GM21360 (cell line): ENCODE measurements around the gene GIGYF2.

Experiments
- ATAC-seq: cut with Tn5 transposase; IDR thresholded peaks from one replicate; pipeline ENCODE4 v1.9.1; 2021; ENCODE audit warnings: mild to moderate bottlenecking, moderate library complexity; ENCODE audit not compliant: unreplicated experiment

GIGYF2 gene

GRCh38 chr2:232877940-232878511, 180.9 kb downstream of the GIGYF2 start:
- ATAC-seq: no peak

GRCh38 chr2:232878855-232879617, 181.9 kb downstream of the GIGYF2 start:
- no peak for ATAC-seq

DNA sequence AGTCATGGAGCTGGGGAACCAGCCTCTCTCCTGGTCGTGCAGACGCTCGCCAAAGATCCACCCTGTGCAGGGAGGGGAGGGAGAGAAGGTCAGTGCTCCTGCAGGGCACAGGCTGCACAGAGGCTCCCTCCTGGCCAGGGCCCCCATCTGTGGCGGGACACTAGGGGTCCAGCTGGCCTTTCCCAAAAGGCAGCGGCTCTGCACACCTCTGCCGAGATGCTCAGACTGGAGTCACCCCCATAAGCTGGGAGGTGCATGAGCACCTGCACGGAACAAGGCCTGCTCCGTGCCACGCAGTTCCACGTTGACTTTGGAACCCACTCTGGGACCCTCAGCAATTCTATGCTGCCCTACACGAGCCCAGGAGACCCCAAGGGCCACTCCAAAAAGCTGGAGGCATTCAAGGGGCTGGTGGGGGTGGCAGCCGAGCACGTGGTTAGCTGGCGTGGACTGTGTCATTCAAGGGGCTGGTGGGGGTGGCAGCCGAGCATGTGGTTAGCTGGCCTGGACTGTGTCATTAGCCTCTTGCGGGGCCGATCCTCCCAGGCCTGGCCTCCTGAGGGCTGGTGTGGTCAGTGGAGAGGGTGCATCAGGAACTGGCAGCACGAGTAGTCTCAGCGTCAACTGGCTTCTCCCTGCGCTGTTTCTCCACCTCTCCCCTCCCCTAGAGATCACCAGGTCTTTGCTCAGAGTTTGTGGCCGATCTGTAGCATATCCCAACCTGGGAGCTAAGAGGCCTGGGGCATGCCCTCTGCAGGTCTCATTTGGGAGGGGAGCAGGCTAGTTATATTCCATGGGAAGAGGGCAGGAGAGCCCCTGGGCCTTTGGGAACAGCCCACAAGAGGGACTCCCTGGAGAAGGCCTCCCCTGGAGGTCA, 182.7 kb downstream of the GIGYF2 start:
- no peak for ATAC-seq

GRCh38 chr2:232880764-232881351, 183.7 kb downstream of the GIGYF2 start:
- no peak for ATAC-seq

- no peak for ATAC-seq
Observed at GRCh38 chr2:232882085-232882484, 185.0 kb downstream of the GIGYF2 start.

GRCh38 chr2:232882505-232883115, 185.5 kb downstream of the GIGYF2 start:
- ATAC-seq: no peak

- ATAC-seq: no peak
Observed at GRCh38 chr2:232883116-232883721, 186.1 kb downstream of the GIGYF2 start.

DNA sequence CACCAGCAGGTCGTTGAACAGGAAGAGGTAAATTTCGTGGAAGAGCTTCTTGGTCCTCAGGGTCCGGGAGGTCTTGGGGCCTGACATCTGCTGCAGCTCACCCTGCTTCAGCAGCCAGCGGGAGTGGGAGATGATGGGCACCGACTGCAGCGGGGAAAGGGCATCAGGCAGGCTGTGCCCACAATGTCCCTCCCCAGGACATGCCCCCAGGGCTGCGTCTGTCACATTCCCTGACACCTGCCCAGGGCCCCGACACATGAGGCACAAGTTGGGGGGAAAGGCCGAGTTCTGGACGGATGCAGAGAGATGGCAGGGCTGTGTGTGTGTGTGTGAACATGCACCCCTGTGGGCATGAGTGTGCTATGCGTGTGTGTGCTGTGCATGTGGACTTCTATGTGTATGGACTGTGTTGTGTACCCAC, 186.9 kb downstream of the GIGYF2 start:
- no peak for ATAC-seq

GRCh38 chr2:232884549-232885263, 187.6 kb downstream of the GIGYF2 start:
- ATAC-seq: no peak

DNA sequence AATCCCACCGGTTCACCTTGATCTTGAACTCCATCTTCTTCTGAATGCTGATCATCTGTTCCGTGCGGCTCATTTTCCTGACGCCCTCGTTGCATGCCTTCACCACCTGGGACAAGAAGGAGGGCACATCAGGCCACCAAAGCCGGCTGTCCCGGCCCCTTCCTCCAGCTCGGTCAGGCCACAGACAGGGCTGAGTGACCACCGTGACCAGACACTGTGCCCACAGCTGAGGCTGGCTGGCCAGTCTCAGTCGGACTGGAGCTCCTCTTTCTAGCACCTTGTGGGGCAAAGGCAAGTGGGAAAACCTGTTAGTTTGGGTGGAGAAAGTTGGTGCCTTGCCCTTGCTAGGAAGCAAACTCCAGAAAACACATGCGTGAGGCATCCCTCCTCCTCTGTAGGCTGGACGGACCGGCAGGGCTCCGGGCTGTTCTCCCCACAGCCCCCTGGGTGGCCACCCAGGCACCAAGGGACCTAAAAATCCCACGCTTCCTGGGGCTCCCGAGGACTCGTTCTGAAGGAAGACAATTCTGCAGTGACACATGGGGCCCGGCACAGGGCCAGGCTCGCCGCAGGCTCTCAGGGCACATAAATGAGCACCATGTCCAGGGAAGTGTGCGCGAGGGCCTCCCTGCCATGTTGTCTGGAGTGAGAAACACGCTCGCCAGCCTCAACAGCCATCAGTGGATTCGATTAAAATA, 188.3 kb downstream of the GIGYF2 start:
- ATAC-seq: no peak

DNA sequence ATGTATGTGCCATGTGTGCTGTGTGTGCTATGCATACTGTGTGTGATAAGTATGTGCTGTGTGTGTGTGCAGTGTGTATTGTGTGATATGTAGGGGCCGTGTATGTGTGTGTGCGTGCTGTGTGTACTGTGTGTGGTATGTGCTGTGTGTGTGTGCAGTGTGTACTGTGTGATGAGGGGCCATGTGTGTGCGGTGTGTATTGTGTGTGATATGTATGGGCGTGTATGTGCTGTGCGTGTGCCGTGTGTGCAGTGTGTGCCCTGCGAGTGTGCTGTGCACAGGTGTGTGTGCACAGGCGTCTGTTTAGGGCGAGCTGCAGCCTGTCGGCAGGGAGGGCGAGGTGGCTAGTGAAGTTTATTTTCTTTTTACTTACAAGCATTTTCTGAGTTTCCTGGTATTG, 189.0 kb downstream of the GIGYF2 start:
- no peak for ATAC-seq

DNA sequence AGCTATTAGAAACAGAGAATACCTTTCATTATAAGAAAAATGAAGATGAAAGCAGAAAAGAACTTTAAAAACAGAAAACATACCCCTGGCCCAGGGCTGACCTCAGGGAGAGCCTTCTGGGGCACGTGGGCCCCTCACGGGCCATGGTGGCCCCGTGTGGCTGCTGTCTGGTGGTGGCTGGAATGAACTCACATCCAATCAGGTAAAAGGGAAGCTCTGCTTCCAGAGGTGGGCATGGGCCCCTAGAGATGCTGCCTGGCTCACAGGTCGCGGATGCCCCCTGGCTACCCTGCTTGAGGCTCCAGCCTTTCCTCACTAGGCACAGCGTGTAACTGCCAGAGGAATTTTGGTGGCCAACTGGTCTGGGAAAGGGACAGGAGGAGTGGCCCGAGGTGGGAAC, 189.5 kb downstream of the GIGYF2 start:
- no peak for ATAC-seq

GRCh38 chr2:232887171-232887850, 190.2 kb downstream of the GIGYF2 start:
- no peak for ATAC-seq

DNA sequence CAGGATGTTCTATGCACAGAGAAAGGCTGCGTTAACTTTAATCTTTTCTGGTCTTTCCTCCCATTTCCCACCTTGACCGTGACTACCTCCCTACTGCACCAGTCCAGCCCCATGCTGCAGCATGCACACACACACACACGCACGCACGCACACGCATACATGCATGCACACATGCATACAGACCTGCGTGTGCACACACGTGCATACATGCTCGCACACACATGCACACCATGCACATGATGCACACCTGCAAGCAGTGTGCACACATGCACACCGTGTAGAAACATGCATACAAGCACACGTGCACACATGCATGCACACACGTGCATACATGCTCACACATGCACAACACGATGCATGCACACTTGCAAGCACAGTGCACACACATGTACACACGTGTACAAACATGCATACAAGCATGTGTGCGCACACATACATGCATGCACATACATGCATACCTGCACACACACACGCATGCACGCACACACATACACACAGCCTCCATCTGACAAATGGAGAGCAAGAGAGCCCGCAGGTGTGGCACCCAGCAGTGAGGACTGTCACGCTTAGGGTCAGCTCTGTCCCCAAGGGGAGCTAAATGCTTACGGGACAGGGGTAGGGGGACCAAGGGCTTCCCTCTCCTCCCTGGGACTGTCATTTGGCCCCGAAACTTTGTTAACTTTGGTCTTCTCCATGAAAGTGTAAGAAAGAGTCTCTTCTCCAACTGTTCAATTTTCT, 191.1 kb downstream of the GIGYF2 start:
- no peak for ATAC-seq

DNA sequence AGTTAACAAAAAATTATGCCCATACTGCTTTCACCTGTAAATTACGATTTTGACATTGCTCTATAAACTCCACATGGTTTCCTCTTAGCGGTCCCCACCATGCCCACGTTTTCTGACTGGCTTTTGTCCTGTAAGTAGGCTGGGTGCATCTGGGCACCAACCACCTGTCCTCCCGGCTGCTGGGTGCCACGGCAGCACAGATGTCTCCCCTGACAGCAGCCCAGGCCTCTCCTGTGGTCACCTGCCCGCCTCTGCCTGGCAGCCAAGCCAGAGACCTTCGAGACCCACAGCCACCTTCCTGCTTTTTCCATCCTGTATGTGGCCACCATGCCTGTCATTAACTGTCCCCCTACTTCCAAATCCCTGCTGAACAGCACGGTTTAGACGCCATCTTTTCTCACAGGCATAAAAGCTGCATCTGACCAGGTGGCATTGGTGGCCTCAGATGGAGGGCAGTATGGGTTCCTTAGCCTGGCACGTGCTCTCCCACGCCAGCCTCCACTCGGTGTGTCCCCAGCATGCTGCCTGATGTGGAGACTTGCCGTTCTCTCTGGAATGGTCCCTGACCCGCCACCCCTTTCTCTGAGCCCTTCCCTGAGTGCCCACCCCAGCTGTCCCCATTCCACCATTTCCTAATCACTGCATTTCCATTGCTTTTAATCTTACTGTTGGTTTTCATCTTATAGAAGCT, 191.9 kb downstream of the GIGYF2 start:
- ATAC-seq: no peak

GRCh38 chr2:232889876-232890401, 192.8 kb downstream of the GIGYF2 start:
- ATAC-seq: no peak

GRCh38 chr2:232890536-232890895, 193.4 kb downstream of the GIGYF2 start:
- no peak for ATAC-seq
